ENCODE measurements around the gene ETS2.

The ETS2 gene

DNA sequence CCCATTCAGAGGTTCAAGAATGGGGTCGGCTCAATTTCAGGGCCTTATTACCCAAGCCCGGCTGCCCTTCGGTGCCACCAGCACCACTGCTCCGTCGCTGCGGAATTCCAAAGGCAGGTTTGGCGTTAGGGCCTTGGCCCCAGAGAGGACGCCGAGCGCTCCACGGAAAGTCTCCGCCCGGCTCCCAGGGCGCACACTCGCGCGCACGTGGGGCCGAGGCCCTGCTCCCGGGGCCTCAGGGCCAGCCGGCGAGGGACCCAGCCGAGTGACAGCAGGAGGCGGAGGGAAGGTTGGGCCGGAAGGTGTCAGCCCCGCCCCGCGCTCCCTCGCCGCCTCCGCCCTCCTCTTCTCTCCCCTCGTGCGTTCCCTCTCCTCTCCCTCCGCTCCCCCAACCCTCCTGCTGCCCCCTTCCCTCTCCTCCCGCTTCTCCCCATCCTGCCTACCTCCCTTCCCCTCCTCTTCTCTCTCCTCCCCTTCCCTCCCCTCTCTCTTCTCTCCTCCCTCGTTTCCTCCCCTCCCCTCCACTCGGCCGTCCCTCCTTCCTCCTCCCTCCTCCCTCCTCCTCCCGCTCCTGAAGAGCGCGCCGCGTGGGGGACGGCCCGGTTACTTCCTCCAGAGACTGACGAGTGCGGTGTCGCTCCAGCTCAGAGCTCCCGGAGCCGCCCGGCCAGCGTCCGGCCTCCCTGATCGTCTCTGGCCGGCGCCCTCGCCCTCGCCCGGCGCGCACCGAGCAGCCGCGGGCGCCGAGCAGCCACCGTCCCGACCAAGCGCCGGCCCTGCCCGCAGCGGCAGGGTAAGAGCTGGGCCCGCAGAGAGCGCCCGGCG lies at the start of gene ETS2:
Gene ETS2, plus strand, starts transcription at position 602 of the 825 bp plus-strand sequence. CDS start 4,106 bp downstream, outside the sequence.
- DNase-seq, result peak; percentile 80

DNA sequence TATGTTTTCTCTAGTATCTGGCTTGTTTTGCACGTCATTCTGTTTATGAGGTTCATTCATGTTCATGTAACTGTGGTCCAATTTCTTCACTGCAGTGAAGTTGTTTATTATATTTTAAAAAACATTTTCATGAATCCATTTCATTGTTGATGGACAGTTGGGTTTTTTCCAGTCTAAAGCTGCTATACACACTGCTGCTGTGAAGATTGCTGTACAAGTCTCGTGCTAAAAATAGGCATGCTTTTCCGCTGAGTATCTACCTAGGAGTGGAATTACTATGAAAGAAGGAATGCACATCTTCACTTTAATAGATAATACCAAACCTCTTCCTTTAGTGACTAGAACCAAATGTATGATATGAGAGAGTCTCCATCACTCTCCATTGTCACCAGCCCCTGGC lies 49.0 kb upstream of the ETS2 start:
- DNase-seq, result no peak

DNA sequence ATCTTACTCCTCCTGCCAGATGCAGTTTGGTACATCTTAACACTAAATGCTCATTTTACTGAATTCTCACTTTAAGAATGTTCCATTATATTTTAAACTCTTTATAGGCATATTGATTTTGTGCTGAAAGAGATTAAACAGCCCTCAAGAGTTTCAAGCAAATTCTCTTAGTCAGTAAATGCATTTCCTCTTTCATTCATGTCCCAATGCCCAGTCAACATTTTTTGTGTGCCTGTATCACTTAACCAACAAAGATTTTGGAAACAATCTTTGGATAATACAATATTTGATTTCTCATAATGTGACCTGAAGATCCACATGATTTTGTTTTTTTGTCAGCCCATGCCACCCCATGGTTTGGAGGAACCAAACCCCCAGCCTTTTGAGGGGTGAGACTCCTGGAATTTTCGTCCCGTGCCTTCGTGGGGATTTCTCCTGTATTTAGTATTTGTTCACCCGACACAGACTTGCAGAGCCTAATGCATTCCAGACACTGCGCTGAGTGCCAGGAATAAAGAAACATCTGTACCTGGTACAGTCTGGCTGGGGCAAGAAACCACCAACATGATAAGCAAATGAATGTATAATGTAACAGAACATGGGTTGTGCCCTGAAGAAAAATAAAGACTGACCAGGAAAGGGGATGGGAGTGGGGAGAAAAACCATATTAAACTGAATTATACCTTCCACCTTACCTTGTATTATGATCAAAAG lies 47.1 kb upstream of the ETS2 start:
- DNase-seq, result no peak

DNA sequence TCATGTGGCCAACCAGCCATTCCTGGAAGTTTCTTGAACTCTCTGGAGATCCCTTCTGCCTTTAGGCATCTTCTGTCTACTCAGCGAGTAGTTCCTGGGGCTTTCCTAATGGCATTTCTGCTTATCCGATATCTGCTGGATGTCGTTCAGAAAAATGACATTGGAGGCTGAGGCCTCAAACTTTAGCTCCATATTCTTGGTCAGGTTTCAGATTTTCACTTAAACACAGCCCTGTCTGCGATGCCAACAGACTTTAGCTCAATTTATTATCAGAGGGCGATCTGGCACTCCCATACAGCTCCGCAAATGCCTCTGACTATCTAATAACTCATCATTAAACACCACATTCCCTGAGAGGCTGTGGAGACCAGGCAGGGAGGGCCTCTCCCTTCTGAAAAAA lies 46.3 kb upstream of the ETS2 start:
- DNase-seq, result no peak

DNA sequence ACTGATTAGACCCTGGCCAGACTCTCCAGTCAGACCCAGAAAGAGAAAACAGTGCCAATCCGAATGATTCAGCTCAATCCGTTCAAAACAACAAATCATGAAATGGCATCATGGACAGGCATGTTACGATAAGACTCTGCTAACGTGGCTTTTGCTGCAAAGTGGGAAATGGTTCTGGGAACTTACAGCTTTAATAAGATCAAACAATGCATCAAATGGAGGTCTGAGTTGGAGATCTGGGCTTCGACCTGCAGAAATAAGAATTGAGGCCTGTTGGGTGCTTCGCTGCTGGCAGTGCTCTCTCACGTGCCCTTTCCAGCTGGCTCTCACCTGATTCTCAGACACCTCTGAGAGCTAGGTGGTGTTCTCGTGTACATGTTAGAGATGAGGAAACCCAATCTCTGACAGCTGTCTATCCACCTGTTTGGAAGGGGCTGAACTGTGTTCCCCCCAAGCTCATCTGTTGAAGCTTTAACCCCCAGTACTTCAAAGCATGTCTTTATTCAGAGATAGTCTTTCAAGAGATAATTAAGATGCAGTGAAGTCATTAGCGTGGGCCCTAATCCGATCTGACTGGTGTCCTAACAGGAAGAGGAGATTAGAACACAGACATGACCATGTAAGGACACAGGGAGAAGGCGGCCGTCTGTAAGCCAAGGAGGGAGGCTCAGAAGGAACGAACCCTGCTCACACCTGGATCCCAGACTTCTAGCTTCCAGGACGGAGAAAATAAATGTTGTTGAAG lies 45.5 kb upstream of the ETS2 start:
- DNase-seq, result no peak

DNA sequence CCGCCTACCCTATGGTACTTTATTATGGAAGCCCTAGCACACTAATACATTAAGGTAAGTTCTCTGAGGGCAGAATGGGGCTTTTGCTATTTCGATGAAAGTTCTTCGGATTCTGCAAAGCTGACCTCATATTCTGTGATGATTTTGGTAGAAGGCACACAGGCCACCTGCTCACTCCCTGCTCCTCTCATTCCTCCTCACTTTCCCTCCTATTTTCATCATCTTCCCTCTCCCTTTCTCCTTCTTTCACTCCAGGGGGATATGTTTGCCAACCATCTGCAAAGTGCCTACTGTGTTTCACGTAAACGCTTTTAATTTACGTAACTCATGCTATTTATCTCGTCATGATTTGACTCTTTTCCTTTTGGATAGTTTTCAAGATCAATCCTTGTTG lies 45.0 kb upstream of the ETS2 start:
- DNase-seq, result no peak

DNA sequence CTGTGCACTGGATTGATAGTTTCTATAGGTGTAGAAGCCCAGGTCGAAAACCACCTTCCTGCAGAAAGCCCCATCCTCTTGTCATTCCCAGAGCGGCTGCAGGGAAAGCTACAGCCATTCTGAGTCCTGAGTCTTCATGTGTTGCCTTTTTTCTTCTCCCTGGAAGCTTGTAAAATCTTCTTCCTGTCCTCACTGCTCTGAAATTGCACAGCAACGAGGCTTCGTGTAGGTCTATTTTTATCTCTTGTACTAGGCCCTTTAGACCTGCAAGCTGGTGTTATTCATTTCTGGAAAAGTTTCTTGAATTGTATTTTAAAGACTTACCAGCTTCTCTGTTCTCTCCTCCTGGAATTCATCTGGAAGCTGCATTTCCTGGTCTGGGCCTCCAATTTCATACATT lies 44.2 kb upstream of the ETS2 start:
- DNase-seq, result no peak

DNA sequence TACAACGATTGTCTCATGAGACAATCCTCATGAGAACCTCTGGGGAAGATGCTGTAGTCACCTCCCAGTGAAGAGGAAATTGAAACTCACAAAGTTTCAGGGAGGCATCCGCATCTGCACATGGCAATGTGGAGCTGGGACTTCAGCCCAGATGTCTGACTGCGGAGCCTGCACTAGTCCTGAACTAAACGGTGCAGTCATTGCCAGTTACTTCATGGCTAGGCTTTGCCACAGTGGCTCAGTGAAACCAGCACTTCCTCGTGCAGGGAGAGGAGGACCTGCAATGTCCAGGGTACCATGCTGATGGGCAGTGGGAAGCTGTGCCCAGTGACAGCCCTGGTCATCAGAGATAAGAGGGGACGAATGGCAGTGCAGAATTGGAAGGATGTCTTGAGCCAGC lies 40.7 kb upstream of the ETS2 start:
- no peak for DNase-seq

DNA sequence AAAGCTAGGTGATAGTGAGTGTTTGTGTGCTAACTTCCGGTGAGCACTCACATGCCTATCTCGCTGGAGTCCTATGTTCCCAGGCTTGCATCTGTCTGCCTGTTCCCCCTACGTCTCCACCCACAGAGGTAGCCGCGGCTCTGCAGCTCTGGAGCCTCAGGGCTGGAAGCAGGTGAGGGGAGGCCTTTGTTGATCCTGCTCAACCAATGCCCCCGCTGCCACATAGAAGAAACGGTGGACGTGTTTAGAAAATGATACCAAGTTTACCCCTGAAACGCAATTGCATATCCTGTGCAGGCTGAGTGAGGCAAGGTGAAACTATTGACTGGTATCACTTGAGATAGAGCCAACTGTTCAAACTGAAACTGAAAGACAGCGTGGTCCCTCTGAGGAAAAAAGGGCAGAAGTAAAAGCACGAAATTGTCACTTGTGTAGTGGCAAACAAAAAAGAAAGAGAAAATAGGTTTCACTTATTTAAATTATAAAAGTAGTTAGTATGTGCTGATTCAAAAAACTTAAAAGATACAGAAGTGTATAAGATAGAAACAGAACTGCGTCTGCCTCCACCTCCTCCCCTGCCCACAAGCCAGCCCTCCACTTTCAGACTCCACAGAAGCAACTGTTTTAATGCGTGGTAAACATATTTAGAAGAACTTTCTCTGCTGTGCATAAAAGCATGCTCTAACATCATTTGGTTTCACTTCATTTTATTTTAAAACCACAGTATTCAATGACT lies 38.6 kb upstream of the ETS2 start:
- no peak for DNase-seq

DNA sequence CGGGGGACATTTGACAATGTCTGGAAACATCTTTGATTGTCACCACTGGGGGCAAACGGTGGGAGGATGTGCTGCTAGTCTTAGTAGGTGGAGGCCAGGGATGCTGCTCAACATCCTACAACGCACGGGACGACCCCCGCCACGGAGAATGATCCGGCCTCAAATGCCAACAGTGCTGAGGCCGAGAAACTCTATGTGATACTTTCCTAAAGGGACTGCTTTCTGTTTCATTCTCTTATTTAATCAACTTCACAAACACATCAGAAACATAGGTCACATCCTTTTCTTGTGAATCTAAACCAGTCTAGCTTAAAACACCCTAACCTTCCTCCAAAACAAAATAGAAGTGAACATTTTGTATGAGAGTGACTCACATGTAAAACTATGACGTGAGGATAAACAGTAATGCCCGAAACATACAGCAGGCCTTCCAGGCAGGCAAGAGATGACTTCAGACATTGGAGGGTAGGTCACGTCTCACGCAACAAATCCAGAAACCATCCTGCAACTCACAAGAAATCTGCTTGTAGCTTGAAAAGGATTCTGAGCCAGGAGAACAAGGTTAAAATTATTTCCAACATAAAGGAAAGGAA lies 37.2 kb upstream of the ETS2 start:
- DNase-seq, result no peak

DNA sequence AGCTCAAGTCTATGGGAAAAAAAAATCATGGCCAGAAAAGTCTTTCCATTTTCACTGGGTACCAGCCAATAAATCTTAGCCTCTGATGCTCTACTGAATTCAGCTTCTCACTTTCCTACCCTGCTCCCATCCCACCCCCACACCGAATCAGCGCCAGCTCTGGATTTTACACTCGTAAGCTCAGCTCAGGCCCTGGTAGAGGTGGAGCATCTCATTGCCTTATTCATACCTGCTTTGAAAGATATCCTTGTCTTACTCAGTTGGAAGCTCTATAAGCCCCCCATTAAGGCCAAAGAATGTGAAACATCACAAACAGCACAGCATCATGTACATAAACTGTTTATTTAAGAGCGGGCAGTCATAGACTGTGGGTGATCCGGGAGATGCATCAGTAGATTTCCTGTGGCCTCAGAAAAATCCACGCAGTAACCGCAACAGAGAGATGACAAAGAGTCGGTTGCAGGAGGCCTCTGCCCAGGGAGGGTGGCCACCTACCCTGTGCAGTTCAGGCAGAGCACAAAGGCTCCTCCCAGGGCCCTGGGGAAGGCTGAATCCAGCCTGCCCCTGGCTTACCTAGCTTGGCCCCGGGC lies 36.4 kb upstream of the ETS2 start:
- DNase-seq, result no peak

DNA sequence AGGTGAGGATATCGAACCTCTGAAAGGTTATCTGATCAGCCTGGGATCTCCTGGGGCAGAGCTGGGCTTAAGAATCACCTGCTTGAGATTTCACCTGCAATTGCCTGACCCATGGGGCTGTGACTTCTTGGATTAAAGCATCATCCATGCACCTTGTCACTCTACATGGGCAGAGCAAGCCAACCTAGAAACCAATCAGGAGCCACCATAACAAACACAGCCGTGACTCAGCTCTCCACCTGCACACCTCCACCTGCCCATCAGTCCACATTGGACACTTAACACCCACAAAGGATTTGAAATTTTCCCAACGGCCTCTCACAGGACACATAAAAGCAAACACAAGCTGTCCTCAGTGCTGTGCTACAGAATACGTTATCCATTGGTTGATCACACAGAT lies 35.1 kb upstream of the ETS2 start:
- DNase-seq, result no peak

DNA sequence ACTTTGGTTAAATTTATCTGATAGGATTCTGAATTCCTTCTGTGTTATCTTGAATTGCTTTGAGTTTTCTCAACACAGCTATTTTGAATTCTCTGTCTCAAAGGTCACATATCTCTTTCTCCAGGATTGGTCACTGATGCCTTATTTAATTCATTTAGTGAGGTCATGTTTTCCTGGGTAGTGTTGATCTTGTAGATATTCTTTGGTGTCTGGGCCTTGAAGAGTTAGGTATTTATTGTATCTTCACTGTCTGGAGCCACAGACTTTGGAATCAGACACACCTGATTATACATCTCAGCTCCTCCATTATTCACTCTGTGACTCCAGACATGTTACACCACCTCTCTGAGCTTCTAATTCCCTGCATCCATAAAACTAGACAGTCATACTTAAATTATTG lies 34.2 kb upstream of the ETS2 start:
- DNase-seq, result no peak

DNA sequence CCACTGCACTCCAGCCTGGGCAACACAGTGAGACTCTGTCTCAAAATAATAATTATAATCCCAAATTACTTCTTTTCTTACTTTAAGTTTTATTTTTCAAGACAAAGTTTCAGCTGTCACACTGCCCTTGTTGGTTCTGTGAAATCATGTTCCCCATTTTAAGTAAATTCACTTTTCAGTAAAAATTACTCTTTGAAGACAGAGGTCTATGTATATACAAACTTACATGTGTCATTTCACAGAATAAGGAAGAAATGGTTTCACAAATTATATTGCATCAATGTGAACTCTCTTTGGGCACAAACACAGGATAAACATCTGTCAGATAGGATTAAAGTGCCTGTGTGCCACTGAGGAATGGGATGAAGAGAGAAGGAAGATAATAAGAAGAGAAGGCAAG lies 33.1 kb upstream of the ETS2 start:
- DNase-seq, result no peak

DNA sequence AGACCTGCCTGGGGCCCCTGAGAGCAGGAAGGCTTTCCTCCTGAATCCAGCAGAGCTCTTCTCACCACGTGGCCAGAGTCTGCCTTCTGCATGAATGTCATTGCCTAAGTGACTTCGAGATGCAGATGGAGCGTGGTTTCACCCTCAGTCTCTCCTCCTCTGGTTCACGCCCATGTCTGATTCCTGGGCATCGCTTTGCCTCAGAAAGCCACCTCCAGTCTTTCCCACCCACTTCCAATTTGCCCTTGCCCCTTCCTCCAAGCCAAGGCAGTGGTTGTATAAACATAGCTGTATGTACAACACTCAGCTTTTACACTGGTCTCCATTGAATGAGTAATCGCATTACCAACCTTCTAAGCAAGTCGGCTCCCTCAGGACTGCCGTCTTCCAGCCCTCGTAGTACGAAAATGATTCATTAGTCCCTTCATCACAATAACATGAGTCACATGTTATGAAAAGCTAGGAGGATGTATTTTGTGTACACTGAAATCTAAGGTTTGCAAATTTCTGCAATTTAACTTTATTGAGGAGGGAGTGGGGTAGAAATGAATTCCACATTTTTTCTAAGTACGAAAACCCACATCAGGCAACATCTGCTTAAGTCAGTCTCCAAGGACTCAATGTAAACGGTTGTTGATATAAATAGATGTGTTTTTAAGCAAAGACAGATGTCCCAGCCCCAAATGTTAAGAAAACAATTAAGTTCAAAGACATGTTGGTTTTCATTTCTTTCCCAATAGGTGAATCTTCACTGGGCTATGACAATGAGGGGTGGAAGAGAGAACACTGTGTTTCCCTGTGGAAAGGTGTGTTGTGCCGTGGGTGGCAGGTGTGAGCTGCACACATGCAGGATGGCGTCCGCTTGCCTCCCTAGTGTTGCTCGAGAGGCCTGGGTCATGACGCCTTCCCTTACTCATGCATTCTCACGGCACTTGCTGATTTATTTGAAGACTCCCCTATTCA lies 32.3 kb upstream of the ETS2 start:
- no peak for DNase-seq

DNA sequence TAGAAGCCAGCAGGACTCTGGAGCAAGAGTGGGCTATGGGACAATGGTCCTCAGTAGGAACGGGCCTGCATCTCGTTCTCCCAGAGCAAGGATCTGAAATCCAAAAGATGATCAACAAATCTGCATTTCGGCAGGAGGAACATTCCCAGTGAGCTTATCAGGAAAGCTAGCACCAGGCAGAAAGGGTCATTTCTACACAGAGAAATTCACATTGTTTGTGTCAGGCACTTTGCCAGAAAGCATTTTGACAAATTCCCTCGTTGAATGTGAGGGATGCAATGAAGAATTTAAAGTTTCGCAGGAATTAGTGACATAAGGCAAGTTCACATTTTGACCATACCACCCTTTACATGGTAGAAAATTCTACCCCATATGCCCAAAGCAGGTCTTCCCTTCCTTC lies 31.6 kb upstream of the ETS2 start:
- DNase-seq, result no peak

DNA sequence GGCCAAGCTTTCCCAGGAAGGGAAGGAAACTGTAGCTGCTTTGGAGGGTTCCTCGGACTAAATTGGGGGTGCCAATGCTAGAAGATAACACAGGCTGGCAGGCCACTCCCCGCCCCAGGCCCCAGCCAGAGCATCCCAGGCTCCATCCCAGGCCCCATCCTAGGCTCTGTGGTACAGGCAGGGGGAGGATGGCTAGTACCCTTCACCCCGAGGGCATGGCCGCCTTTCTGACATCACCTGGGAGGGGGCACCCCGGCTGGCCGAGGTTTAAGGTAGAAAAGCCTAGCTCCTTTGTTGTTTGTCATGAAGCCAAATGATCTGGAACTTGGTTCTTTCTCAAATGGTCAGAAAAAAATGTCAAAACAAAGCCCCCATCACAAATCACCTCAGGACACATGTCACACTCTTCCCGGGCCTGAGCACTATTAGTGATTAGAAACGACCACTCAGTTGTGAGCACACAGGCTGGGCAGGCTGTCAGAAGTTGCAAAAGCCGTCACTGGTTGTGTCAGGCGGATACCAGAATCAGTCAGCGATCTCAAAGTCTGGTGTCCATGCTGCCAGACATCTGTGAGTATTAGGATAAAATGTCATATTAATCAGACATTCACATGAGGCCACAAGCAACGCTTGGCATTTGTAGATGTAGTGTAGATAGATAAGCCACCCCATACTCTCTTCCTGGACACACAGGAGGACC lies 31.0 kb upstream of the ETS2 start:
- no peak for DNase-seq

DNA sequence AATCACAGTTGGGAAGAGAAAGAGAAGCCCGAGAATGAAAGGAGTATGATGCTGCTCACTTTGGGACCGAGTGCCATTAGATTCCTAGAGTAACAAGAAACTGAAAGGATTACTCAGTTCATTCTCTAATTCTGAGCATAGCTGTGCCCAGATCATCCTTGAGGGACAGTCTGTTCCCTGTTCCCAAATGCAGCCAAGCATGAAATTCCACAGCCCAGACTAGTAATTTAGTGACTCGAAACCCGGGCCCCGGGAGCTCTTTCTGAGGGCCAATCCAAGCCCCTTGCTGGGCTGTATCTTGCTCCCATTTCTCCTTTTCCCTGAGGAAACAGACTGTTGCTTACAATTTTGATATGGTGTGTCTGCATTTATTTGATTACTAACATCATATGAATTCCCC lies 30.0 kb upstream of the ETS2 start:
- DNase-seq, result no peak

DNA sequence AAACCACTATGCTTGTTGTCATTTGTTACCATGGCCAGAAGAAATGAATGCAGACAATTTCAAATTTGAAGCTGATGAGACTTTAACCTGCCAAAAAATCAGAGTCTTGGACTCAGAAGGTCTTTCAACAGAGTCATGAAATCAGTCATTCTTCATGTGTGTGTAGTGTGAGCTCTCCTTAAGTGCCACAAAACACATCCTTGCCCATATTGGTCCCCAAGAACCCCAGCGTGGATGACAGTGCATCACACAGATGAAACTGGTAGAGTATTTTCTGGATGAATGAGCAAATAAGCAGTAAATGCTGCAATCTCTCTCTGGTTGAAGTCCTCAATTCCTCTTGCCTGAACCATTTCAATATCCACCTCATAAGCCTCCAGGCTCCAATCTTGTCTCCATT lies 28.7 kb upstream of the ETS2 start:
- DNase-seq, result no peak

DNA sequence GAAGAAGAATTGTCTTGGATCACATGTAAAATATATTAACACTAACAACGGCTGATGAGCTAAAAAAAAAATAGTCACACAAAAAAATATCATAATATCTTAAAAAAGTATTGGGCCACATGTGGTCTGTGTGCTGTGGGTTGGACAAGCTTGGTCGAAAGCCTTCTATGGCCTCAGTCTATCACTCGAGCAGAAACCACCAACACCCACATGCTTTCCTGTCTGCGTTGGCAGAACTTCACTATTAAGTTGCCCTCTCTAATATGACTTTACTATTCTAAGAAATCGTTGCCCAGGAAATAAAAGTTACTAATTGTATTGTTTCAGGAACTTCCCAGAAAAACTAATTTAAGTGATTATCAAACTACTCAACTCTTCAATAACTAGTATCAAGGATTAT lies 28.2 kb upstream of the ETS2 start:
- no peak for DNase-seq

DNA sequence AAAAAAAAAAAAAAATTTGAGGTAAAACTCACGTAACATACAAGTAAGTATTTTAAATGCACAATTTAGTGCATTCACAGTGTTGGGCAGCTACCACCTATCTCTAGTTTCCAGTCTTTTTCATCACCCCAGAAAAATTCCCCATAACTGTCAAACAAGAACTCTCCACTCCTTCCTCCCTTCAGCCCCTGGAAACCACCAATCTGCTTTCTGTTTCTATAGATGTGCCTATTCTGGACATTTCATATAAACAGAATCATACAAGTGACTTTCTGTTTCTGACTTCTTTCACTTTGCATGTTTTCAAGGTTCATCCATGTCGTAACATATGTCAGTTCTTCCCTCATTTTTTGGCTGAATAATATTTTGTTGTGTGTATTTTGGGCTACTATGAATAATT lies 24.9 kb upstream of the ETS2 start:
- no peak for DNase-seq

All from DMS 273 treated with DMSO at 0.1 percent for 48 hours (cell line).